ENCODE data around the gene PARD3. TPM values are rescaled to one million over a fixed set of nuclear protein-coding genes. Genes with fewer than 3 reads are reported as not detected.

The PARD3 gene
- total and polyA plus RNA-seq, 10 of the 15 experiments (the other 5 are each of a cell fraction or from before 2014, with no cell fraction given) = 2.6 to 43.1 (median 13.9) TPM

- no peak for TF ChIP-seq ZBTB40 (IDR thresholded peaks at IDR 0.05; ENCODE audit: borderline replicate concordance)
- TF ChIP-seq ZBTB33 (IDR thresholded peaks at IDR 0.05) = no peak
- TF ChIP-seq YBX1 (IDR thresholded peaks at IDR 0.05) = no peak
- no peak for TF ChIP-seq HCFC1 (IDR thresholded peaks at IDR 0.05; ENCODE audit: low read length)
- TF ChIP-seq RB1 (IDR thresholded peaks at IDR 0.05; ENCODE audit: borderline replicate concordance) = no peak
Observed at GRCh38 chr10:34743814-34744213, 71.3 kb downstream of the PARD3 start (continued).

GRCh38 chr10:34742456-34742855, 72.6 kb downstream of the PARD3 start:
- 42% methylated on average over 6 of the region's 6 CpGs for WGBS (ENCODE audit: insufficient coverage, insufficient replicate concordance, low lambda C conversion rate, missing lambda C conversion rate)
- SMC1A ChIA-PET (ENCODE audit: uncharacterized antibody, unreplicated experiment) = interaction anchor here (3.8 to 7.3 kb wide), 2 partner anchors 10 kb away, joined by 21 to 56 read pairs; no protein-coding TSS in a partner anchor
- Histone ChIP-seq H3K36me3 (ENCODE audit: control insufficient read depth in 2 of 2, insufficient read depth in 2 of 2, low read length in 1 of 2) (no peaks in the 10 kb centered on the region), H3K27me3 (replicated peaks in 1 of 2; ENCODE audit: control insufficient read depth in 2 of 2, insufficient read depth in 2 of 2, low read length in 1 of 2) (peaks cover 0 to 10% of the 10 kb centered on the region in 2 experiments; a peak in 3 of 4 replicates), H3K27ac (ENCODE audit: control insufficient read depth, insufficient read depth) (no peak overlapping the region), H3K4me3 (no peak overlapping the region), H3K79me2 (ENCODE audit: control insufficient read depth, insufficient read depth, low read length) (no peaks in the 10 kb centered on the region), H3K9me3 (replicated peaks; ENCODE audit: control insufficient read depth, insufficient read depth, low read length) (no peaks in the 10 kb centered on the region), H3K4me2 (ENCODE audit: control insufficient read depth, insufficient read depth) (no peak overlapping the region), H3K4me1 (ENCODE audit: control insufficient read depth, insufficient read depth, low read length) (no peaks in the 10 kb centered on the region), H2AFZ (ENCODE audit: control insufficient read depth, low read depth, low read length) (no peak overlapping the region), H4K20me1 (ENCODE audit: control insufficient read depth, insufficient read depth) (no peaks in the 10 kb centered on the region), H3K9ac (ENCODE audit: control insufficient read depth, insufficient read depth, low read length) (no peak overlapping the region)
- CTCF ChIA-PET = interaction anchor here (1.2 to 7.7 kb wide), 4 partner anchors 10 to 47 kb away, joined by 3 to 54 read pairs (median 18); no protein-coding TSS in a partner anchor
- in situ Hi-C loops (cut with MboI) (no loop called here), intact Hi-C loops (cut with micrococcal nuclease; ENCODE audit: unreplicated experiment) (no loop called here)
- no peak for DNase-seq (ENCODE audit: low read depth, low spot score)
- POLR2A ChIA-PET = interaction anchor here (0.7 kb wide), 1 partner anchor 9 kb away, joined by 4 read pairs; no protein-coding TSS in a partner anchor
- BruUV-seq (replicated peaks) = no TSS peak
- RAD21 ChIA-PET (ENCODE audit: unreplicated experiment) = interaction anchor here (2.5 kb wide), 1 partner anchor 10 kb away, joined by 11 read pairs; no protein-coding TSS in a partner anchor
- no peak for FAIRE-seq
- ATAC-seq = no peak
- no peak for TF ChIP-seq GATAD2B (conservative IDR thresholded peaks at IDR 0.05; ENCODE audit: low read depth)
- TF ChIP-seq ZBTB40 (IDR thresholded peaks at IDR 0.05; ENCODE audit: borderline replicate concordance) = no peak
- TF ChIP-seq PAX8 (IDR thresholded peaks at IDR 0.05) = no peak
- no peak for TF ChIP-seq FOS (IDR thresholded peaks at IDR 0.05; ENCODE audit: borderline replicate concordance, extremely low read depth, insufficient read length)
- TF ChIP-seq MYB (IDR thresholded peaks at IDR 0.05; ENCODE audit: borderline replicate concordance, low read depth, low read length) = no peak
- TF ChIP-seq CREB1 (IDR thresholded peaks at IDR 0.05; ENCODE audit: low read depth) = no peak
- TF ChIP-seq ZNF384 (IDR thresholded peaks at IDR 0.05; ENCODE audit: borderline replicate concordance, low read depth, low read length) = no peak
- no peak for TF ChIP-seq DPF2 (IDR thresholded peaks at IDR 0.05)
- no peak for TF ChIP-seq ZNF622 (IDR thresholded peaks at IDR 0.05)
- TF ChIP-seq TBL1XR1 (IDR thresholded peaks at IDR 0.05; ENCODE audit: low read depth, low read length) = no peak

Measured in GM12878 (cell line).